Mucosa of stomach (tissue), 1 donor: ENCODE results near the gene ZBTB1.

Source experiments
- H3K27me3 ChIP-seq: one replicate; pipeline ENCODE4 v1.7.0; 2013; ENCODE audit warnings: mild to moderate bottlenecking, low read length; ENCODE audit not compliant: control insufficient read depth, insufficient read depth
- H3K36me3 ChIP-seq: one replicate; pipeline ENCODE4 v1.7.0; 2013; ENCODE audit warnings: low read length; ENCODE audit not compliant: control insufficient read depth, insufficient read depth
- H3K4me1 ChIP-seq: one replicate; pipeline ENCODE4 v1.7.0; 2013; ENCODE audit warnings: mild to moderate bottlenecking, low read length; ENCODE audit not compliant: control insufficient read depth, insufficient read depth
- H3K4me3 ChIP-seq: one replicate; pipeline ENCODE4 v1.7.0; 2013; ENCODE audit warnings: low read length
- H3K9ac ChIP-seq: one replicate; pipeline ENCODE4 v1.7.0; 2013; ENCODE audit warnings: mild to moderate bottlenecking, low read length, moderate library complexity
- H3K9me3 ChIP-seq: one replicate; pipeline ENCODE4 v1.7.0; 2013; ENCODE audit warnings: mild to moderate bottlenecking, low read length, moderate library complexity; ENCODE audit not compliant: control insufficient read depth
- donor health status: Pancreatic carcinoma.

Gene ZBTB1

GRCh38 chr14:64474698-64475097 is 29.9 kb upstream of the ZBTB1 start:
- Histone ChIP-seq H3K4me1 (no peaks in the 10 kb centered on the region), H3K36me3 (no peaks in the 10 kb centered on the region), H3K27me3 (no peaks in the 10 kb centered on the region), H3K9ac (no peak overlapping the region), H3K9me3 (no peaks in the 10 kb centered on the region), H3K4me3 (no peak overlapping the region)

GRCh38 chr14:64475585-64476273 is 28.8 kb upstream of the ZBTB1 start:
- Histone ChIP-seq H3K27me3 (no peaks in the 10 kb centered on the region), H3K4me1 (no peaks in the 10 kb centered on the region), H3K9ac (no peak overlapping the region)

GRCh38 chr14:64476438-64476837 is 28.1 kb upstream of the ZBTB1 start:
- Histone ChIP-seq H3K36me3 (no peaks in the 10 kb centered on the region), H3K27me3 (no peaks in the 10 kb centered on the region), H3K9ac (no peak overlapping the region), H3K4me1 (no peaks in the 10 kb centered on the region), H3K9me3 (no peaks in the 10 kb centered on the region), H3K4me3 (no peak overlapping the region)

More at GRCh38 chr14:64475585-64476273, 28.8 kb upstream of the ZBTB1 start:
- Histone ChIP-seq H3K4me3 (no peak overlapping the region), H3K36me3 (no peaks in the 10 kb centered on the region), H3K9me3 (no peaks in the 10 kb centered on the region)

GRCh38 chr14:64478634-64479250 is 25.8 kb upstream of the ZBTB1 start:
- no peaks in the 10 kb centered on the region for H3K27me3 ChIP-seq
- no peak overlapping the region for H3K9ac ChIP-seq
- no peaks in the 10 kb centered on the region for H3K36me3 ChIP-seq
- no peak overlapping the region for H3K4me3 ChIP-seq
- H3K9me3 ChIP-seq: no peaks in the 10 kb centered on the region
- H3K4me1 ChIP-seq: no peaks in the 10 kb centered on the region

- no peaks in the 10 kb centered on the region for H3K36me3 ChIP-seq
- H3K27me3 ChIP-seq: no peaks in the 10 kb centered on the region
- H3K9ac ChIP-seq: no peak overlapping the region
- no peaks in the 10 kb centered on the region for H3K9me3 ChIP-seq
- H3K4me1 ChIP-seq: no peaks in the 10 kb centered on the region
- H3K4me3 ChIP-seq: no peak overlapping the region
Measured at GRCh38 chr14:64488590-64489099, 15.9 kb upstream of the ZBTB1 start.

GRCh38 chr14:64491637-64492036 is 12.9 kb upstream of the ZBTB1 start:
- Histone ChIP-seq H3K9ac (no peak overlapping the region), H3K27me3 (no peaks in the 10 kb centered on the region), H3K36me3 (no peaks in the 10 kb centered on the region), H3K9me3 (no peaks in the 10 kb centered on the region), H3K4me3 (no peak overlapping the region), H3K4me1 (no peaks in the 10 kb centered on the region)

GRCh38 chr14:64493455-64493854 is 11.1 kb upstream of the ZBTB1 start:
- Histone ChIP-seq H3K27me3 (no peaks in the 10 kb centered on the region), H3K9ac (no peak overlapping the region), H3K4me3 (no peak overlapping the region), H3K9me3 (no peaks in the 10 kb centered on the region), H3K4me1 (no peaks in the 10 kb centered on the region), H3K36me3 (no peaks in the 10 kb centered on the region)

GRCh38 chr14:64495252-64495651 is 9.3 kb upstream of the ZBTB1 start:
- Histone ChIP-seq H3K9me3 (no peaks in the 10 kb centered on the region), H3K4me1 (no peaks in the 10 kb centered on the region), H3K36me3 (no peaks in the 10 kb centered on the region), H3K27me3 (no peaks in the 10 kb centered on the region), H3K9ac (no peak overlapping the region), H3K4me3 (no peak overlapping the region)

- Histone ChIP-seq H3K9ac (no peak overlapping the region), H3K4me3 (no peak overlapping the region), H3K36me3 (no peaks in the 10 kb centered on the region), H3K4me1 (peaks cover 7% of the 10 kb centered on the region), H3K9me3 (no peaks in the 10 kb centered on the region), H3K27me3 (no peaks in the 10 kb centered on the region)
Measured at GRCh38 chr14:64496764-64497163, 7.8 kb upstream of the ZBTB1 start.

GRCh38 chr14:64500088-64500487 is 4.5 kb upstream of the ZBTB1 start:
- Histone ChIP-seq H3K4me1 (peaks cover 18% of the 10 kb centered on the region), H3K9me3 (no peaks in the 10 kb centered on the region), H3K9ac (peak overlapping the region; percentile 11)

GRCh38 chr14:64501411-64502171 is 3.0 kb upstream of the ZBTB1 start:
- Histone ChIP-seq H3K4me1 (peaks cover 18% of the 10 kb centered on the region), H3K9me3 (no peaks in the 10 kb centered on the region), H3K36me3 (no peaks in the 10 kb centered on the region), H3K27me3 (no peaks in the 10 kb centered on the region), H3K9ac (peak overlapping the region; percentile 1), H3K4me3 (no peak overlapping the region)

More at GRCh38 chr14:64500088-64500487, 4.5 kb upstream of the ZBTB1 start:
- Histone ChIP-seq H3K4me3 (no peak overlapping the region), H3K27me3 (no peaks in the 10 kb centered on the region), H3K36me3 (no peaks in the 10 kb centered on the region)

GRCh38 chr14:64502456-64502855 is 2.1 kb upstream of the ZBTB1 start:
- no peaks in the 10 kb centered on the region for H3K27me3 ChIP-seq

More at GRCh38 chr14:64502456-64502855, 2.1 kb upstream of the ZBTB1 start:
- Histone ChIP-seq H3K9ac (peak overlapping the region; percentile 99), H3K4me1 (peaks cover 18% of the 10 kb centered on the region), H3K9me3 (no peaks in the 10 kb centered on the region), H3K4me3 (peak overlapping the region; percentile 58), H3K36me3 (no peaks in the 10 kb centered on the region)
